H9 (cell line): ENCODE data around the gene THSD4. TPM values are rescaled to one million over a fixed set of nuclear protein-coding genes. Genes with fewer than 3 reads are reported as not detected.

ENCODE experiments used
- DNase-seq: peaks from one replicate; pipeline ENCODE4 v3.0.0-alpha.2; 2017
- H2AFZ ChIP-seq: one replicate; pipeline ENCODE4 v1.6.1; 2013; ENCODE audit warnings: mild to moderate bottlenecking, low read length, control low read depth, moderate library complexity
- H2AK5ac ChIP-seq: 2 replicates; pipeline ENCODE4 v1.6.1; 2013; ENCODE audit warnings: low read length, control low read depth, mixed read lengths; ENCODE audit not compliant: insufficient read length
- H2BK120ac ChIP-seq: one replicate; pipeline ENCODE4 v1.6.1; 2013; ENCODE audit warnings: low read depth, mild to moderate bottlenecking, low read length, control low read depth, inconsistent platforms; ENCODE audit not compliant: poor library complexity, severe bottlenecking
- H2BK12ac ChIP-seq: 2 replicates; pipeline ENCODE4 v1.6.1; 2013; ENCODE audit warnings: low read length, control low read depth, mixed read lengths, low read depth; ENCODE audit not compliant: insufficient read length
- H2BK15ac ChIP-seq: 2 replicates; pipeline ENCODE4 v1.6.1; 2013; ENCODE audit warnings: low read depth, low read length, control low read depth
- H2BK20ac ChIP-seq: one replicate; pipeline ENCODE4 v1.6.1; 2013; ENCODE audit warnings: low read depth, mild to moderate bottlenecking, low read length, control low read depth, inconsistent platforms; ENCODE audit not compliant: poor library complexity, severe bottlenecking
- H2BK5ac ChIP-seq: 2 replicates; pipeline ENCODE4 v1.6.1; 2013; ENCODE audit warnings: low read length, control low read depth, mixed read lengths; ENCODE audit not compliant: insufficient read length
- H3K14ac ChIP-seq: 2 replicates; pipeline ENCODE4 v1.6.1; 2013; ENCODE audit warnings: low read length, control low read depth; ENCODE audit not compliant: insufficient read depth
- H3K18ac ChIP-seq: 2 replicates; pipeline ENCODE4 v1.6.1; 2013; ENCODE audit warnings: low read depth, mild to moderate bottlenecking, mixed read lengths, low read length, control low read depth; ENCODE audit not compliant: insufficient read length
- H3K23ac ChIP-seq: 2 replicates; pipeline ENCODE4 v1.6.1; 2013; ENCODE audit warnings: low read length, control low read depth, mixed read lengths, low read depth; ENCODE audit not compliant: insufficient read length
- H3K23me2 ChIP-seq: 2 replicates; pipeline ENCODE4 v1.6.1; 2013; ENCODE audit warnings: low read depth, mild to moderate bottlenecking, mixed read lengths, low read length, control low read depth; ENCODE audit not compliant: insufficient read length, poor library complexity, severe bottlenecking
- H3K27ac ChIP-seq: 2 replicates; pipeline ENCODE4 v1.5.1; 2013; ENCODE audit warnings: low read length, control low read depth, mixed read lengths, low read depth; ENCODE audit not compliant: insufficient read length
- H3K27me3 ChIP-seq: 2 replicates; pipeline ENCODE4 v1.6.1; 2013; ENCODE audit warnings: low read length, control low read depth, inconsistent platforms; ENCODE audit not compliant: insufficient read depth
- H3K4ac ChIP-seq: 2 replicates; pipeline ENCODE4 v1.6.1; 2013; ENCODE audit warnings: low read depth, mild to moderate bottlenecking, control low read depth, inconsistent platforms, low read length, moderate library complexity
- H3K4me1 ChIP-seq: 2 replicates; pipeline ENCODE4 v1.6.1; 2013; ENCODE audit warnings: low read length, control low read depth, inconsistent platforms; ENCODE audit not compliant: insufficient read depth
- H3K4me2 ChIP-seq: 2 replicates; pipeline ENCODE4 v1.6.1; 2013; ENCODE audit warnings: low read length, control low read depth, mixed read lengths; ENCODE audit not compliant: insufficient read length, insufficient read depth
- H3K56ac ChIP-seq: 2 replicates; pipeline ENCODE4 v1.6.1; 2013; ENCODE audit warnings: low read depth, mild to moderate bottlenecking, mixed read lengths, low read length, control low read depth; ENCODE audit not compliant: insufficient read length
- H3K79me1 ChIP-seq: 2 replicates; pipeline ENCODE4 v1.6.1; 2013; ENCODE audit warnings: low read depth, mild to moderate bottlenecking, moderate library complexity, low read length, control low read depth, inconsistent platforms; ENCODE audit not compliant: insufficient read depth, poor library complexity, severe bottlenecking
- H3K79me2 ChIP-seq: 2 replicates; pipeline ENCODE4 v1.6.1; 2013; ENCODE audit warnings: low read length, control low read depth, inconsistent platforms; ENCODE audit not compliant: insufficient read depth
- H3K9ac ChIP-seq: 2 replicates; pipeline ENCODE4 v1.6.1; 2013; ENCODE audit warnings: low read length, control low read depth, mixed read lengths; ENCODE audit not compliant: insufficient read length; ENCODE audit errors: extremely low read depth
- H3K9me3 ChIP-seq: one replicate; pipeline ENCODE4 v1.6.1; 2013; ENCODE audit warnings: low read depth, low read length, inconsistent platforms; ENCODE audit not compliant: control insufficient read depth
- H3T11ph ChIP-seq: one replicate; pipeline ENCODE4 v1.6.1; 2013; ENCODE audit warnings: mild to moderate bottlenecking, low read length, control low read depth, inconsistent platforms
- H4K20me1 ChIP-seq: one replicate; pipeline ENCODE4 v1.6.1; 2013; ENCODE audit not compliant: control insufficient read depth, insufficient read length, insufficient read depth
- H4K5ac ChIP-seq: 2 replicates; pipeline ENCODE4 v1.6.1; 2013; ENCODE audit warnings: low read depth, mild to moderate bottlenecking, mixed read lengths, low read length, control low read depth; ENCODE audit not compliant: insufficient read length
- H4K8ac ChIP-seq: replicated peaks from 2 replicates; pipeline ENCODE4 v1.6.1; 2013; ENCODE audit warnings: low read length, control low read depth, mixed read lengths, low read depth; ENCODE audit not compliant: insufficient read length
- H4K91ac ChIP-seq: 2 replicates; pipeline ENCODE4 v1.6.1; 2013; ENCODE audit warnings: low read depth, mild to moderate bottlenecking, moderate library complexity, mixed read lengths, low read length, control low read depth; ENCODE audit not compliant: insufficient read length
- H3K27ac Mint-ChIP-seq, 3 experiments: 2 replicates in 2 of 3; 3 replicates in 1 of 3; pipeline ENCODE4 v1.8.0; 2020 to 2021; ENCODE audit warnings: mixed read lengths in 3 of 3, mild to moderate bottlenecking in 1 of 3, moderate library complexity in 1 of 3
- H3K27me3 Mint-ChIP-seq: 2 replicates; pipeline ENCODE4 v1.8.0; 2021; ENCODE audit warnings: low read depth, mild to moderate bottlenecking, moderate library complexity, mixed read lengths
- H3K36me3 Mint-ChIP-seq, 3 experiments: 2 replicates in 2 of 3; 3 replicates in 1 of 3; pipeline ENCODE4 v1.8.0; 2020 to 2021; ENCODE audit warnings: low read depth in 3 of 3, mixed read lengths in 3 of 3; ENCODE audit not compliant: insufficient read depth in 1 of 3
- H3K4me1 Mint-ChIP-seq, 2 experiments: 2 replicates each; pipeline ENCODE4 v1.8.0; 2020; ENCODE audit warnings: mixed read lengths in 2 of 2
- H3K4me3 Mint-ChIP-seq, 2 experiments: 2 replicates in 1 of 2; 3 replicates in 1 of 2; pipeline ENCODE4 v1.8.0; 2020 to 2021; ENCODE audit warnings: mild to moderate bottlenecking in 2 of 2, mixed read lengths in 2 of 2, moderate library complexity in 1 of 2
- H3K9me3 Mint-ChIP-seq, 2 experiments: 2 replicates in 1 of 2; 3 replicates in 1 of 2; pipeline ENCODE4 v1.8.0; 2020; ENCODE audit warnings: mild to moderate bottlenecking in 2 of 2, mixed read lengths in 2 of 2, moderate library complexity in 1 of 2
- WGBS: extraction: QIAGEN DNeasy Blood & Tissue Kit; methylation state at CpG from one replicate; pipeline ENCODE4 v1.1.7; 2013; ENCODE audit warnings: missing lambda C conversion rate, low lambda C conversion rate, mixed read lengths; ENCODE audit not compliant: insufficient read length; ENCODE audit errors: extremely low coverage; 5-methylcytosine and 5-hydroxymethylcytosine counted together
- total RNA-seq: library from RNA; stranded (reverse); gene quantifications from 2 replicates; pipeline ENCODE4 v1.2.1, GENCODE V29; 2021
- TF ChIP-seq, protein P1 (sequence below): fragments of 200-600 bp; sonication (generic); conservative IDR thresholded peaks from 3 replicates; pipeline ENCODE4 v1.8.0; 2021; ENCODE audit warnings: antibody characterized with exemption, mild to moderate bottlenecking

Gene THSD4
- total RNA-seq, 1 experiment from 2014 or later: 5.5 TPM

DNA sequence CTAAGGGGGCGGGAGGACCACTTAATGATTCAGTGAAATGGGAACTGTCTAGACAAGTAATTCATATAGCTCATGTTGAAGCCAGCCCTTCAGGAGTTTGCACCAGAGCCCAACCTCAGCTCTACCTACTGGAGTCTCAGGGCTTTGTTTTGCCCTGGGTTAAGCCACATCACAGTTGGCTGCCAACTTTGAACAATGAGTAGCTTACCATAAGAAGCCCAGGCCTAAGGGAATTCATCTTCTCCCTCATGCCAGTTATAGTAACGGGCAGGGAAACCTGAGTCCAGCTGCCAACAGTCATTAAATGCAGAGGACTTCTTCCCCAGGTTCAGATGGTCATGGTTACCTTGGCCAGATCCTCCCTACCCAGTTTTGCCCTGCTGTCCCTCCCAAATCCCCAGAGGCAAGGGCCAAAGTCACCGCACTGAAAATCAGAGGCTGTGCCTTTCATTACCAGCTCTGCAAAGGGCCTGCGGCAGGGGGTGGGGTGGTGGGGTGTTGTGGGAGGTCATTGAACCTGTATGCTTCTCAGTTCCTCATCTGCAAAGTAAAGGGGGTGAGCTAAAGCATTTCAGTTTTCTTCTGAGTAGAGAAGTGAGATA, 392.9 kb downstream of the THSD4 start:
- no peak overlapping the region for H3K4me3 Mint-ChIP-seq
- Histone ChIP-seq H2BK12ac (no peak overlapping the region), H3K23me2 (no peaks in the 10 kb centered on the region), H4K91ac (no peak overlapping the region), H3K27me3 (no peaks in the 10 kb centered on the region), H4K5ac (no peak overlapping the region), H4K8ac (no peak overlapping the region), H2BK120ac (no peak overlapping the region), H2AK5ac (no peak overlapping the region), H4K20me1 (no peaks in the 10 kb centered on the region), H3K79me2 (no peaks in the 10 kb centered on the region; the same call in 1 of the 2 replicates), H3K56ac (no peak overlapping the region), H3K4ac (no peak overlapping the region), H3K9me3 (no peaks in the 10 kb centered on the region), H2BK5ac (no peak overlapping the region), H3K79me1 (no peaks in the 10 kb centered on the region), H2BK20ac (no peak overlapping the region), H3K4me2 (no peak overlapping the region), H3K14ac (no peak overlapping the region), H3K23ac (no peak overlapping the region), H3K27ac (no peak overlapping the region), H3K18ac (no peak overlapping the region), H3K4me1 (no peaks in the 10 kb centered on the region), H2BK15ac (no peak overlapping the region), H3T11ph (no peak overlapping the region), H2AFZ (no peak overlapping the region), H3K9ac (no peak overlapping the region)
- WGBS: no CpG with 5 or more reads among the region's 4 CpGs
- TF ChIP-seq, protein P1, sequence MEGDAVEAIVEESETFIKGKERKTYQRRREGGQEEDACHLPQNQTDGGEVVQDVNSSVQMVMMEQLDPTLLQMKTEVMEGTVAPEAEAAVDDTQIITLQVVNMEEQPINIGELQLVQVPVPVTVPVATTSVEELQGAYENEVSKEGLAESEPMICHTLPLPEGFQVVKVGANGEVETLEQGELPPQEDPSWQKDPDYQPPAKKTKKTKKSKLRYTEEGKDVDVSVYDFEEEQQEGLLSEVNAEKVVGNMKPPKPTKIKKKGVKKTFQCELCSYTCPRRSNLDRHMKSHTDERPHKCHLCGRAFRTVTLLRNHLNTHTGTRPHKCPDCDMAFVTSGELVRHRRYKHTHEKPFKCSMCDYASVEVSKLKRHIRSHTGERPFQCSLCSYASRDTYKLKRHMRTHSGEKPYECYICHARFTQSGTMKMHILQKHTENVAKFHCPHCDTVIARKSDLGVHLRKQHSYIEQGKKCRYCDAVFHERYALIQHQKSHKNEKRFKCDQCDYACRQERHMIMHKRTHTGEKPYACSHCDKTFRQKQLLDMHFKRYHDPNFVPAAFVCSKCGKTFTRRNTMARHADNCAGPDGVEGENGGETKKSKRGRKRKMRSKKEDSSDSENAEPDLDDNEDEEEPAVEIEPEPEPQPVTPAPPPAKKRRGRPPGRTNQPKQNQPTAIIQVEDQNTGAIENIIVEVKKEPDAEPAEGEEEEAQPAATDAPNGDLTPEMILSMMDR: no peak
- H3K27me3 Mint-ChIP-seq: no peaks in the 10 kb centered on the region
- H3K9me3 Mint-ChIP-seq: no peaks in the 10 kb centered on the region
- DNase-seq: no peak
- no peaks in the 10 kb centered on the region for H3K36me3 Mint-ChIP-seq
- H3K27ac Mint-ChIP-seq: no peak overlapping the region
- H3K4me1 Mint-ChIP-seq: peaks cover 3 to 6% of the 10 kb centered on the region in 2 experiments
